Measurements from ENCODE around the gene MYO5A.

The MYO5A gene

DNA sequence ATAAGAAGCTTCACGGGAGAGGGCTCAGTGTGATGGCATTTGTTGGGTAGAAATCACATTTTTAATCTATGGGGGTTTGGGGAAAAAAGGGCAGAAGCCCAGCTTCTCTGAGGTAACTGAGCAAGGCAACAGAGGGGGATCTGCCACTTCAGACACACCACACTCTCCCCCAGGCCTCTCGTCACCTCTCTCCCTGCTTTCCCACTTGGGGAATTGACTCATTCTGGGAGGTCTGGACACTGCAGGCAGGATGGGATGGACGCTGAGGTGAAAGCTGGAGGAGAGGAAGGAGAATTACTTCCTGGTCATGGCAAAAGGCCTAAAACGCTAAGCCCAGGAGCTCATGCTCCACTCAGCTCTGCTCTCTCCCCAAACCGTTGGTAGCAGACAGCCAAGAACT is 266.3 kb downstream of the MYO5A start:
- no peak overlapping the region for H2BK5ac ChIP-seq (ENCODE audit: low read depth, low read length, poor library complexity, severe bottlenecking)
- no peak overlapping the region for H3K4me3 ChIP-seq (ENCODE audit: insufficient read depth in 1 of 2, low read depth in 1 of 2, low read length in 2 of 2)
- H3K27ac ChIP-seq (ENCODE audit: low read length, poor library complexity, severe bottlenecking): no peak overlapping the region
- no peak overlapping the region for H2AFZ ChIP-seq (ENCODE audit: low read depth, low read length)
- no peak overlapping the region for H3K23ac ChIP-seq (ENCODE audit: low read length in 2 of 2)
- H3K4me1 ChIP-seq (ENCODE audit: control insufficient read depth, insufficient read depth, low read depth, low read length): peaks cover 29% of the 10 kb centered on the region
- no peak overlapping the region for H4K91ac ChIP-seq (ENCODE audit: low read length)
- H3K4ac ChIP-seq (ENCODE audit: low read depth in 1 of 2, low read length in 2 of 2): no peak overlapping the region
- no peaks in the 10 kb centered on the region for H3K79me1 ChIP-seq (replicated peaks; ENCODE audit: low read length, poor library complexity, severe bottlenecking)
- no peak overlapping the region for H4K8ac ChIP-seq (ENCODE audit: low read length)
- no peaks in the 10 kb centered on the region for H3K9me3 ChIP-seq (ENCODE audit: control insufficient read depth, low read length)
- H2BK120ac ChIP-seq (ENCODE audit: low read depth, low read length): no peak overlapping the region
- H2BK12ac ChIP-seq (ENCODE audit: low read length in 2 of 2): no peak overlapping the region
- DNase-seq: peak; percentile 19
- no peak overlapping the region for H3K4me2 ChIP-seq (ENCODE audit: low read length, poor library complexity, severe bottlenecking)
- H3K14ac ChIP-seq (ENCODE audit: low read length in 2 of 2): no peak overlapping the region
- H3K18ac ChIP-seq (ENCODE audit: low read depth in 1 of 2, low read length in 2 of 2): no peak overlapping the region
- H3K9ac ChIP-seq (ENCODE audit: low read length): no peak overlapping the region
- peak overlapping the region; percentile 29 for H2AK5ac ChIP-seq (ENCODE audit: low read length, severe bottlenecking)
- no peak overlapping the region for H2BK15ac ChIP-seq (ENCODE audit: low read depth, poor library complexity, severe bottlenecking)
- H3K27me3 ChIP-seq (ENCODE audit: control insufficient read depth in 1 of 2, insufficient read depth in 1 of 2, low read length in 2 of 2): peaks cover 0 to 4% of the 10 kb centered on the region in 2 experiments
- H3K36me3 ChIP-seq (ENCODE audit: control insufficient read depth in 1 of 2, insufficient read depth in 2 of 2, low read depth in 1 of 2, low read length in 2 of 2): no peaks in the 10 kb centered on the region
- WGBS: 68% methylated on average over 3 of the region's 5 CpGs

- Histone ChIP-seq H2AK5ac (ENCODE audit: low read length, severe bottlenecking) (peak overlapping the region; percentile 11), H2BK12ac (ENCODE audit: low read length in 2 of 2) (peak overlapping the region in 1 of 2 experiments; percentile 22), H3K4ac (ENCODE audit: low read depth in 1 of 2, low read length in 2 of 2) (no peak overlapping the region), H3K14ac (ENCODE audit: low read length in 2 of 2) (no peak overlapping the region), H3K4me3 (ENCODE audit: insufficient read depth in 1 of 2, low read depth in 1 of 2, low read length in 2 of 2) (no peak overlapping the region), H3K9ac (ENCODE audit: low read length) (peak overlapping the region; percentile 32), H3K4me1 (ENCODE audit: control insufficient read depth, insufficient read depth, low read depth, low read length) (peaks cover 29% of the 10 kb centered on the region), H4K91ac (ENCODE audit: low read length) (no peak overlapping the region), H3K9me3 (ENCODE audit: control insufficient read depth, low read length) (no peaks in the 10 kb centered on the region), H3K79me1 (replicated peaks; ENCODE audit: low read length, poor library complexity, severe bottlenecking) (no peaks in the 10 kb centered on the region), H2AFZ (ENCODE audit: low read depth, low read length) (no peak overlapping the region), H4K8ac (ENCODE audit: low read length) (peak overlapping the region; percentile 38), H3K18ac (ENCODE audit: low read depth in 1 of 2, low read length in 2 of 2) (peak overlapping the region in 1 of 2 experiments; percentile 9), H3K4me2 (ENCODE audit: low read length, poor library complexity, severe bottlenecking) (no peak overlapping the region), H2BK15ac (ENCODE audit: low read depth, poor library complexity, severe bottlenecking) (no peak overlapping the region), H3K27ac (ENCODE audit: low read length, poor library complexity, severe bottlenecking) (peak overlapping the region; percentile 12), H3K23ac (ENCODE audit: low read length in 2 of 2) (no peak overlapping the region), H3K27me3 (ENCODE audit: control insufficient read depth in 1 of 2, insufficient read depth in 1 of 2, low read length in 2 of 2) (peaks cover 0 to 4% of the 10 kb centered on the region in 2 experiments), H2BK120ac (ENCODE audit: low read depth, low read length) (no peak overlapping the region), H3K36me3 (ENCODE audit: control insufficient read depth in 1 of 2, insufficient read depth in 2 of 2, low read depth in 1 of 2, low read length in 2 of 2) (no peaks in the 10 kb centered on the region), H2BK5ac (ENCODE audit: low read depth, low read length, poor library complexity, severe bottlenecking) (no peak overlapping the region)
- WGBS: 34% methylated on average over 7 of the region's 8 CpGs
- DNase-seq: peak; percentile 81
Observed at GRCh38 chr15:52261498-52262242, 267.0 kb downstream of the MYO5A start.

DNA sequence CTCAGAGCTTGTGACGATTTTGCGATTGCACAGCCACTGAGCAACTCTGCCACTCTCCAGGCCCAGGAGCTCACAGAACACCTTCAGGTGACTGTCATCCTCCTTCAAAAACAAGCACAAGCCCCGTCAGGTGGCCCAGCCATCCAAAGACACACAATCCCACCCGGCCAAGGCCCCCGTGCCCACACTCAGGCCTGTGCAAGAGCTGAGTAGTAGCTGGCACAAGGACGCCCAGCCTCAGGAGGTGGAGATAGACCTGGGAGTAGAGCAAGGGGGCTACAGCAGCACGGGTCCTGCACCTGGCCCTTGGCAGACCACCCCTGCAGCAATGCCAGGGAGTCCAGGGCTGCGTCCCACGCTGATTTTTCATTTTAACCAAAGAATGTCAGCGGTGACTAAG is 267.7 kb downstream of the MYO5A start:
- Histone ChIP-seq H3K18ac (ENCODE audit: low read depth in 1 of 2, low read length in 2 of 2) (no peak overlapping the region), H3K27ac (ENCODE audit: low read length, poor library complexity, severe bottlenecking) (no peak overlapping the region), H3K36me3 (ENCODE audit: control insufficient read depth in 1 of 2, insufficient read depth in 2 of 2, low read depth in 1 of 2, low read length in 2 of 2) (no peaks in the 10 kb centered on the region), H3K79me1 (replicated peaks; ENCODE audit: low read length, poor library complexity, severe bottlenecking) (no peaks in the 10 kb centered on the region), H2AFZ (ENCODE audit: low read depth, low read length) (no peak overlapping the region), H2BK15ac (ENCODE audit: low read depth, poor library complexity, severe bottlenecking) (no peak overlapping the region), H2BK5ac (ENCODE audit: low read depth, low read length, poor library complexity, severe bottlenecking) (no peak overlapping the region), H3K4me2 (ENCODE audit: low read length, poor library complexity, severe bottlenecking) (no peak overlapping the region), H3K9ac (ENCODE audit: low read length) (no peak overlapping the region), H3K23ac (ENCODE audit: low read length in 2 of 2) (no peak overlapping the region), H3K27me3 (ENCODE audit: control insufficient read depth in 1 of 2, insufficient read depth in 1 of 2, low read length in 2 of 2) (no peaks in the 10 kb centered on the region), H4K91ac (ENCODE audit: low read length) (peak overlapping the region; percentile 9), H3K9me3 (ENCODE audit: control insufficient read depth, low read length) (no peaks in the 10 kb centered on the region), H3K14ac (ENCODE audit: low read length in 2 of 2) (no peak overlapping the region), H2BK12ac (ENCODE audit: low read length in 2 of 2) (no peak overlapping the region), H3K4me1 (ENCODE audit: control insufficient read depth, insufficient read depth, low read depth, low read length) (peaks cover 29% of the 10 kb centered on the region), H3K4ac (ENCODE audit: low read depth in 1 of 2, low read length in 2 of 2) (no peak overlapping the region), H2AK5ac (ENCODE audit: low read length, severe bottlenecking) (peak overlapping the region; percentile 11), H4K8ac (ENCODE audit: low read length) (no peak overlapping the region), H3K4me3 (ENCODE audit: insufficient read depth in 1 of 2, low read depth in 1 of 2, low read length in 2 of 2) (no peak overlapping the region), H2BK120ac (ENCODE audit: low read depth, low read length) (no peak overlapping the region)
- WGBS: 97% methylated on average over 9 of the region's 10 CpGs
- no peak for DNase-seq

- H3K4me3 ChIP-seq (ENCODE audit: insufficient read depth in 1 of 2, low read depth in 1 of 2, low read length in 2 of 2): no peak overlapping the region
- no peak overlapping the region for H2AFZ ChIP-seq (ENCODE audit: low read depth, low read length)
- no peak overlapping the region for H2BK15ac ChIP-seq (ENCODE audit: low read depth, poor library complexity, severe bottlenecking)
- H2BK120ac ChIP-seq (ENCODE audit: low read depth, low read length): no peak overlapping the region
- H2AK5ac ChIP-seq (ENCODE audit: low read length, severe bottlenecking): no peak overlapping the region
- no peak overlapping the region for H2BK12ac ChIP-seq (ENCODE audit: low read length in 2 of 2)
- no peaks in the 10 kb centered on the region for H3K79me1 ChIP-seq (replicated peaks; ENCODE audit: low read length, poor library complexity, severe bottlenecking)
- H3K27me3 ChIP-seq (ENCODE audit: control insufficient read depth in 1 of 2, insufficient read depth in 1 of 2, low read length in 2 of 2): no peaks in the 10 kb centered on the region
- WGBS: 85% methylated on average over 4 of the region's 4 CpGs
- H3K9me3 ChIP-seq (ENCODE audit: control insufficient read depth, low read length): no peaks in the 10 kb centered on the region
- no peak overlapping the region for H2BK5ac ChIP-seq (ENCODE audit: low read depth, low read length, poor library complexity, severe bottlenecking)
- no peak overlapping the region for H3K9ac ChIP-seq (ENCODE audit: low read length)
- H3K4me1 ChIP-seq (ENCODE audit: control insufficient read depth, insufficient read depth, low read depth, low read length): peaks cover 33% of the 10 kb centered on the region
- no peak overlapping the region for H3K23ac ChIP-seq (ENCODE audit: low read length in 2 of 2)
- no peak overlapping the region for H3K4me2 ChIP-seq (ENCODE audit: low read length, poor library complexity, severe bottlenecking)
- no peaks in the 10 kb centered on the region for H3K36me3 ChIP-seq (ENCODE audit: control insufficient read depth in 1 of 2, insufficient read depth in 2 of 2, low read depth in 1 of 2, low read length in 2 of 2)
- no peak overlapping the region for H3K18ac ChIP-seq (ENCODE audit: low read depth in 1 of 2, low read length in 2 of 2)
- no peak overlapping the region for H4K91ac ChIP-seq (ENCODE audit: low read length)
- H3K27ac ChIP-seq (ENCODE audit: low read length, poor library complexity, severe bottlenecking): no peak overlapping the region
- H4K8ac ChIP-seq (ENCODE audit: low read length): no peak overlapping the region
- no peak overlapping the region for H3K4ac ChIP-seq (ENCODE audit: low read depth in 1 of 2, low read length in 2 of 2)
- DNase-seq: no peak
- H3K14ac ChIP-seq (ENCODE audit: low read length in 2 of 2): no peak overlapping the region
Observed at GRCh38 chr15:52259503-52259902, 269.2 kb downstream of the MYO5A start.

All from mesenchymal stem cell (in vitro differentiated cells and primary cell).